Uterus (tissue), 4 donors: Measurements from ENCODE around the gene SFSWAP. TPM values are rescaled to one million over a fixed set of nuclear protein-coding genes. Genes with fewer than 3 reads are reported as not detected.
"Not testable (repeated sequence)": the region's sequence is repeated elsewhere in the genome, so short reads cannot be mapped to it uniquely, and the experiment has no call there.

ENCODE experiments used
- DNase-seq, 2 donors: peaks; one replicate each; pipeline ENCODE4 v3.0.0-alpha.2; 2019 to 2020
- H3K27ac ChIP-seq, 2 donors: fragments of 200-600 bp; sonication (generic); 1 replicate in 1 of 2; 2 replicates in 1 of 2; pipeline ENCODE4 v1.5.1; 2016 to 2018
- H3K27me3 ChIP-seq, 2 donors: fragments of 200-600 bp; sonication (generic); one replicate each; pipeline ENCODE4 v1.5.1; 2018 to 2019; ENCODE audit warnings: control low read depth in 1 of 2
- H3K36me3 ChIP-seq, 2 donors: fragments of 200-600 bp; sonication (generic); one replicate each; pipeline ENCODE4 v1.5.1; 2019; ENCODE audit warnings: control low read depth in 1 of 2
- H3K4me1 ChIP-seq, 2 donors: fragments of 200-600 bp; sonication (generic); one replicate each; pipeline ENCODE4 v1.5.1; 2018 to 2019; ENCODE audit warnings: control low read depth in 1 of 2
- H3K4me3 ChIP-seq, 2 donors: fragments of 200-600 bp; sonication (generic); 1 replicate in 1 of 2; 2 replicates in 1 of 2; pipeline ENCODE4 v1.5.1; 2018 to 2019; ENCODE audit warnings: mild to moderate bottlenecking in 1 of 2
- H3K9me3 ChIP-seq, 2 donors: fragments of 200-600 bp; sonication (generic); one replicate each; pipeline ENCODE4 v1.5.1; 2019; ENCODE audit warnings: control low read depth in 1 of 2
- POLR2A ChIP-seq, 2 donors: fragments of 450-650 bp; IDR thresholded peaks; one replicate each; pipeline ENCODE4 v1.6.1; 2016; ENCODE audit warnings: antibody characterized with exemption in 2 of 2, mild to moderate bottlenecking in 1 of 2, moderate library complexity in 1 of 2
- intact Hi-C: fragments of 100-400 bp; cut with DNase I; formaldehyde crosslinking; loops from one replicate; pipeline ENCODE4 v1.15.1; 2023; ENCODE audit warnings: low total_unique reads
- total RNA-seq, 4 donors: library from RNA; depleted of rRNA in 3 of 4; stranded (reverse); fragments of >200 nt in 3 of 4; gene quantifications; one replicate each; pipeline versions ENCODE4 v1.1.0 to v1.2.4, GENCODE V29; 2014 to 2023
- TF ChIP-seq, protein P1 (sequence below), 4 experiments: fragments of 200-600 bp in 2 of 4; fragments of 450-650 bp in 2 of 4; sonication (generic) in 2 of 4; IDR thresholded peaks; one replicate each; pipeline ENCODE4 v1.5.1; 2016 to 2019; ENCODE audit warnings: antibody characterized with exemption in 4 of 4, mild to moderate bottlenecking in 2 of 4, moderate library complexity in 1 of 4
- donor health status: DM: yes; HTN: yes; CAD: no.

SFSWAP gene
- total RNA-seq, 4 donors from 2014 or later: 25.3 to 78.1 (median 55.2) TPM

DNA sequence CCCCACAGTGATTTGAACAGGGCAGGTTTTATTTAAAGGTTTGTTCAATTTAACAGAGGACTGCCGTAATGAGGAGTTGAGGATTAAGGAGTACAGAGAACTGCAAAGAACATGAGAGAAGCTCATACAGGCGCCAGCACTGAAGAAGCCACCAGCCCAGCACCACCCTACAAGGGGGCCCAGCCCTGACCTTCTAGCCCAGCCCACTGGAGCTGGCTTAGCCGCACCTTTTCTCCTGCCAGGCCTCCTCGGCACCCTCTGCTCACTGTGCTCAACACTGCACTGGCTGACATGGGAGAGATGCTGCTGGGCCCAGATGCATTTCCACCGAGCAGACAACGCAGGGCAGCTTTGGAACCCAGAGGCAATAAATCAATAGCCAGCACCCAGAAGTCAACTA is 36.5 kb upstream of the SFSWAP start:
- Histone ChIP-seq H3K4me3 (no peak overlapping the region), H3K27me3 (no peaks in the 10 kb centered on the region), H3K36me3 (no peaks in the 10 kb centered on the region), H3K4me1 (no peaks in the 10 kb centered on the region), H3K9me3 (peaks cover 0 to 3% of the 10 kb centered on the region in 2 donors), H3K27ac (no peak overlapping the region)
- intact Hi-C loops: no loop called here
- no peak for TF ChIP-seq POLR2A (IDR thresholded peaks at IDR 0.05)
- TF ChIP-seq, protein P1, sequence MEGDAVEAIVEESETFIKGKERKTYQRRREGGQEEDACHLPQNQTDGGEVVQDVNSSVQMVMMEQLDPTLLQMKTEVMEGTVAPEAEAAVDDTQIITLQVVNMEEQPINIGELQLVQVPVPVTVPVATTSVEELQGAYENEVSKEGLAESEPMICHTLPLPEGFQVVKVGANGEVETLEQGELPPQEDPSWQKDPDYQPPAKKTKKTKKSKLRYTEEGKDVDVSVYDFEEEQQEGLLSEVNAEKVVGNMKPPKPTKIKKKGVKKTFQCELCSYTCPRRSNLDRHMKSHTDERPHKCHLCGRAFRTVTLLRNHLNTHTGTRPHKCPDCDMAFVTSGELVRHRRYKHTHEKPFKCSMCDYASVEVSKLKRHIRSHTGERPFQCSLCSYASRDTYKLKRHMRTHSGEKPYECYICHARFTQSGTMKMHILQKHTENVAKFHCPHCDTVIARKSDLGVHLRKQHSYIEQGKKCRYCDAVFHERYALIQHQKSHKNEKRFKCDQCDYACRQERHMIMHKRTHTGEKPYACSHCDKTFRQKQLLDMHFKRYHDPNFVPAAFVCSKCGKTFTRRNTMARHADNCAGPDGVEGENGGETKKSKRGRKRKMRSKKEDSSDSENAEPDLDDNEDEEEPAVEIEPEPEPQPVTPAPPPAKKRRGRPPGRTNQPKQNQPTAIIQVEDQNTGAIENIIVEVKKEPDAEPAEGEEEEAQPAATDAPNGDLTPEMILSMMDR (IDR thresholded peaks at IDR 0.05): no peak
- DNase-seq: no peak

DNA sequence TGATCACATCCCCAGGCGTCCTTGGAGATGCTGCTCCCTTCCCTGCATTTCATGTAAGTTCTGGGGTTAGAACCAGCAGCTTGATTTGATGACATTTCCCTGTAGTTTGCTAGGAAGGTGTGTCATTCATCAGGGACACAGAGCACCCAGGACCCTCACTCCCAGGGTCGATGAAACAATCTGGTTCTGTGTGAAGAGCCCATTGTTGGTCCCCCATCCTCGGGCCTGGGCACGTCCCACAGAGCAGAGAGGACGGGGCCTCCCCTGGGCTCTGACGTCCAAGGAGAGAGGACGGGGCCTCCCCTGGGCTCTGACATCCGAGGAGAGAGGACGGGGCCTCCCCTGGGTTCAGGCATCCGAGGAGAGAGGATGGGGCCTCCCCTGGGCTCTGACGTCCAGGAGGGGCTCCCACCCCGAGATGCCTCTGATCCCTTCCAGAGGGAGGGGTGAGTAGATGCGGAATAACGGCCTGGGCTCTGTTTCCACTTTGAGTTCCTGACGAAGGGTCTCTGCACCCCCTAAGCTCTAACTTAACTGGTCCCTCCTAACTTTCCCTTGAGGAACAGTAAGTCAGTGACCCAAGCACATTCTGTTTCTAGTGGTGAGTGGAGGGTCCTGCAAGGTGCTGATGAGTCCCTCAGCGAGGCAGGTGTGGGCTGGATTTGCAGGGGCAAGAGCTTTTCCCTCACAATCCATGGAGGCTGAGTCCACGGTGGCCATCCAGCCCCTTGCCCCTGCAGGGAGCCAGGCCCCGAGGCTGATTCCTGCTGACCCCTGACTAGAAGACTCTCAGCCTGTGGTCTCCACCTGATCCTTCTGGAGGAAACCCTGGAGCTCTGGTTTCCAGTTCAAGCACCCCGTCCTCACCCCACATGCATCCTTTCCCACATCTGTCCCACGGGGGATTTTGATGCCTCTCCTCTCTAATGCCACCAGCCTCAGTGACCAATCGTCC is 35.5 kb upstream of the SFSWAP start:
- H3K36me3 ChIP-seq: no peaks in the 10 kb centered on the region

DNA sequence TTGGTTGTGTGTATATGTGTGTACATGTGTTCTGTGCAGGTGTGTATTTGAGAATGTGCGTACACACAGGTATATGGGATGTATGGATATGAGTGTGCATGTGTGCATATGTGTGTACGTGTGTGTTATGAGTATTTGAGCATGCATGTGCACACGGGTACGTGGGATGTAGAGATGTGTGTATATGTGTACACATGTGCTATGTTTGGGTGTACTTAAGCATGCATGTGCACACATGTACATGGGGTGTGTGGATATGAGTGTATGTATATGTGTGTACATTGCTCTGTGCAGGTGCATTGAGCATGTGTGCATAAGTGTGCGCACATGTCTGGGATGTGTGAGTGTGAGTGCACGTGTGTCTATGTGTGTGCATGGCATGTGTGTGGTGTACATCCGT is 34.3 kb upstream of the SFSWAP start:
- Histone ChIP-seq H3K36me3 (no peaks in the 10 kb centered on the region), H3K9me3 (peaks cover 0 to 3% of the 10 kb centered on the region in 2 donors), H3K4me1 (no peaks in the 10 kb centered on the region), H3K27ac (no peak overlapping the region), H3K27me3 (no peaks in the 10 kb centered on the region), H3K4me3 (no peak overlapping the region)
- TF ChIP-seq POLR2A (IDR thresholded peaks at IDR 0.05): no peak
- TF ChIP-seq, protein P1 (IDR thresholded peaks at IDR 0.05): no peak
- no peak for DNase-seq
- intact Hi-C loops: no loop called here

More for the DNA sequence above, 35.5 kb upstream of the SFSWAP start:
- TF ChIP-seq, protein P1 (IDR thresholded peaks at IDR 0.05): no peak
- no peak for TF ChIP-seq POLR2A (IDR thresholded peaks at IDR 0.05)
- intact Hi-C loops: no loop called here
- peaks cover 0 to 3% of the 10 kb centered on the region in 2 donors for H3K9me3 ChIP-seq
- H3K4me3 ChIP-seq: no peak overlapping the region
- no peaks in the 10 kb centered on the region for H3K4me1 ChIP-seq
- no peak for DNase-seq
- no peak overlapping the region for H3K27ac ChIP-seq
- H3K27me3 ChIP-seq: no peaks in the 10 kb centered on the region

DNA sequence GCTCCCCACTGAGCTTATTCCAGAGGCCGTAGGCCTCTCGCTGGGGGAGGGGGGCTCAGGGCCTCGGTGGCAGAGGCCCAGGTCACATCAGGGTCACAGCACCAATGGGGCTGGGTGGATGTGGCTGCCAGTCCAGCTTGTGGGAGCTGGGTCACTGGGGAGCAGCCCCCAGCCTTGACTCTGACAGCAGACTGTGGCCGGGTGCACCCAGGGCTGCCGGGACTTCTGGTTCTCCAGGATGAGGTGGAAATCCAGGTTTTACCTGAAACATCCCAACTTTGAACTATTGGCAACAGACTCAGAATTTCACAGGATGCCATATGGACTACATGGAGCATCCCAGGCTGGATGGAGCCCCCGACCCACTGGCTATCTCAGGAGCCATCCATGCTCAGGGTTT is 33.8 kb upstream of the SFSWAP start:
- H3K27ac ChIP-seq, H3K4me3 ChIP-seq, DNase-seq, intact Hi-C loops, H3K36me3 ChIP-seq, H3K4me1 ChIP-seq, H3K27me3 ChIP-seq, H3K9me3 ChIP-seq: not testable (repeated sequence)

DNA sequence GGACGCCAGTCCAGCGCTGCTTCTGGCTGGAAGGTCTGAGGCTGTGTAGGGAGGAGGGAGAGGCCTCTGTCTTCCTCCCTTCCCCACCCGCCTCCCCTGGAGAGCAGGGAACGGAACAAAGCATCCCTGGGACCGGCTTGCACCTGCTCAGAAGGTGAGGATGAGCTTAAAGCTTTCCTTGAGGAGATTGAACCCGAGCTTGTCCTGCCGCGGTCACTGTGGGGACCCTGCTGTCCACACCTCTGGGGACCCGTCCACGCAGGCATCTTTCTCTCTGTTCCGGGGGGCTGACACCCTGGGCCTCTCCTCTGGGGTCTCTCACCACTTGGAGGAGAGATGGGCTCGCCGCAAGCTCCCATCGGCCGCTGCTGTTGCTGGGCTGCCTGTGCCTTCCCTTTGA is 33.2 kb upstream of the SFSWAP start:
- no peaks in the 10 kb centered on the region for H3K4me1 ChIP-seq
- intact Hi-C loops: no loop called here
- no peak overlapping the region for H3K4me3 ChIP-seq
- no peak for TF ChIP-seq POLR2A (IDR thresholded peaks at IDR 0.05)
- TF ChIP-seq, protein P1 (IDR thresholded peaks at IDR 0.05): no peak
- H3K27ac ChIP-seq: no peak overlapping the region
- H3K9me3 ChIP-seq: peaks cover 0 to 3% of the 10 kb centered on the region in 2 donors
- H3K36me3 ChIP-seq: no peaks in the 10 kb centered on the region
- no peak for DNase-seq
- no peaks in the 10 kb centered on the region for H3K27me3 ChIP-seq

DNA sequence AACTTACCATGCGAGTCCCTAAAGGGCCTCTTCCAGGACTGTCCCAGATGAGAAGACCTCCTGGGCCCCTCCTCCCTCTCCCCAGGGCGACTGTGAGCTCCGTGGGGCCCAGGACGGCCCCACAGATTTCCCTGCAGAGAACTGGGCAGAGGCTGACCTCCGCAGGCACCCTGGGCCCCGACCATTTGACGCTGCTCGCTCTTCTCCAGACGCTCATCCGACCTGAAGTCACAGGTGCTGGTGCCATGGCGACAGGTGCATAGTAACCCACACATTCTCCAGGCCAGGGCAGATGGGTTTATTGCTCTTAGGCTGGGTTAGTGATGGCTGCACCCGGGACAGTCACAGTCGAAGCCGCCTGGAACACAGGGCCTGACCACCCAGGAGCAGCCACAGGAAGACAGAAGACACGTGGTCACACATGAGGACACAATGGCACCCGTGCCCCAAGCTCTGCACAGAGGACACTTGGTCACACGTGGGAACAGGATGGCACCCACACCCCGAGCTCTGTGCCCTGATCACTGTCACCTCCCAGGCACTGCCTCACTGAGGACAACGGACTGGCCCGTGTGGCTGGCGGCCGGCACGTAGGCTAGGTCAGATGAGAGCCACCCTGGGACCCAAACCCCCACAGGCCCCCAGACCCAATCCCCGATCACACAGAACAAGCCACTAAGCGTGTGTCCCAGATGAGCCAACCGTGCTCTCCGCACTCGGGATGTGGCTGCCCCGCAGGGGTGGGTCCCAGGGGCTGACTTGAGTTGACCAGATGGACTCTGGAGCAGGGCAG is 32.3 kb upstream of the SFSWAP start:
- H3K9me3 ChIP-seq, H3K4me3 ChIP-seq, DNase-seq, H3K4me1 ChIP-seq, H3K27ac ChIP-seq, H3K27me3 ChIP-seq, intact Hi-C loops, H3K36me3 ChIP-seq: not testable (repeated sequence)

DNA sequence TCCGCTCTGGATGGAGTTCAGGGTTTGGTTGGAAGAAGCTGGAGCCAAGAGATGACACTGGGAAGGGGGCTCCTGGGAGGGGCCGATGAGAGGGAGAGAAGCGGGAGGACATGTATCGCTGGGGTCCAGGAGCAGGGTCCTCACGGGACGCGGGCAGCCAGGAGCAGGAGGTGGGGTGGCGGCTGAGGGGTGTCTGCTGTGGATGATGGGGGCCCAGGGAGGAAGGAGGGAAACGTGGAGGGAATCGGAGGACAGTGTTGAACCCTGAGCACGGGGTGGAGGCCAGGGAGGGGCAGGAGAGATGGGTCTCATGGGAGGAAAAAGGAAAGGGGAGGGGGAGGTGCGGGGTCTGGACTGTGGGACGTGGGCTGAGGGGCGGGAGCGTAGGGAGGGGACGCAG is 31.7 kb upstream of the SFSWAP start:
- H3K27me3 ChIP-seq, H3K9me3 ChIP-seq, H3K4me1 ChIP-seq, H3K4me3 ChIP-seq, H3K27ac ChIP-seq, H3K36me3 ChIP-seq, DNase-seq, intact Hi-C loops: not testable (repeated sequence)

DNA sequence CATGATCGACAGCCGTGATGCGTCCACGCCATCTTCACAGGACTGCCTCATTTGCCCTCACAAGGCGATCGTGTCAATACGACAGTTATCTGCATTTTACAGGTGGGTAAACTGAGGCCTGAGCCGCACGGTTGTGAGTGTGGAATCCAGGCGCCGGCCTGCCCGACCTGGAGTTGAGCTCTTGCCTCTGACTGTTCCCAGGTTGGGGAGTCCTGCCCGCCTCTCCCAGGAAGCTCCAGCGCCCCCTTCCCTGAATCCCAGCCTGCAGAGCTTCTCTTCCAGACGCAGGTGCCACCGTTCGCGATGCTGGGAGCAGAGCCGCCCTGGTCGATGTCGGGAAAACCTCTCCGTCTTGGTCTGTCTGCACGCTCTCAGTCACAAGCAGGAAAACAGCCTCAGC is 31.1 kb upstream of the SFSWAP start:
- H3K36me3 ChIP-seq, H3K9me3 ChIP-seq, H3K27me3 ChIP-seq, H3K4me1 ChIP-seq, intact Hi-C loops, H3K27ac ChIP-seq, H3K4me3 ChIP-seq, DNase-seq: not testable (repeated sequence)
